Natural killer cell (primary cell): ENCODE measurements around the gene TAF3. TPM values are rescaled to one million over a fixed set of nuclear protein-coding genes. Genes with fewer than 3 reads are reported as not detected.

Experiments
- ATAC-seq, 3 donors: fragments of 150-1000 bp in 2 of 3; fragments of 200-7000 bp in 1 of 3; cut with Tn5 transposase; 1 replicate in 1 of 3; 2 replicates in 2 of 3; pipeline ENCODE4 v1.10.0; 2021; ENCODE audit warnings: mild to moderate bottlenecking in 2 of 3, moderate library complexity in 2 of 3
- DNase-seq, 2 donors: peaks; one replicate each; pipeline versions ENCODE4 v3.0.0 to v3.0.0-alpha.2; 2013 to 2021; ENCODE audit warnings: mixed read lengths in 1 of 2
- H3K27ac ChIP-seq: one replicate; pipeline ENCODE4 v1.5.1; 2013; ENCODE audit warnings: mild to moderate bottlenecking, low read length
- H3K27me3 ChIP-seq: one replicate; pipeline ENCODE4 v1.6.1; 2013; ENCODE audit warnings: low read length; ENCODE audit not compliant: control insufficient read depth, insufficient read depth
- H3K36me3 ChIP-seq: one replicate; pipeline ENCODE4 v1.6.1; 2013; ENCODE audit warnings: low read length; ENCODE audit not compliant: control insufficient read depth, insufficient read depth
- H3K4me1 ChIP-seq: one replicate; pipeline ENCODE4 v1.6.1; 2013; ENCODE audit warnings: low read length; ENCODE audit not compliant: control insufficient read depth, insufficient read depth
- H3K4me3 ChIP-seq: one replicate; pipeline ENCODE4 v1.5.1; 2013; ENCODE audit warnings: low read length
- H3K9me3 ChIP-seq: one replicate; pipeline ENCODE4 v1.6.1; 2013; ENCODE audit warnings: low read length; ENCODE audit not compliant: control insufficient read depth, insufficient read depth
- H3K27ac Mint-ChIP-seq, 2 donors: one replicate each; pipeline ENCODE4 v1.8.0; 2022; ENCODE audit warnings: mild to moderate bottlenecking in 2 of 2, mixed read lengths in 2 of 2, moderate library complexity in 1 of 2
- H3K27me3 Mint-ChIP-seq, 2 donors: one replicate each; pipeline ENCODE4 v1.8.0; 2022; ENCODE audit warnings: low read depth in 2 of 2, mixed read lengths in 2 of 2
- H3K36me3 Mint-ChIP-seq: one replicate; pipeline ENCODE4 v1.8.0; 2022; ENCODE audit warnings: mixed read lengths
- H3K4me1 Mint-ChIP-seq, 2 donors: one replicate each; pipeline ENCODE4 v1.8.0; 2022; ENCODE audit warnings: mixed read lengths in 2 of 2
- H3K4me3 Mint-ChIP-seq: one replicate; pipeline ENCODE4 v1.8.0; 2022; ENCODE audit warnings: mild to moderate bottlenecking, moderate library complexity, mixed read lengths
- H3K9me3 Mint-ChIP-seq, 2 donors: one replicate each; pipeline ENCODE4 v1.8.0; 2022; ENCODE audit warnings: mixed read lengths in 2 of 2
- CTCF ChIP-seq: fragments of 200-600 bp; IDR thresholded peaks from one replicate; pipeline ENCODE4 v1.8.0; 2022; ENCODE audit warnings: antibody characterized with exemption
- WGBS: methylation state at CpG from one replicate; pipeline ENCODE4 v1.1.7; 2013; ENCODE audit warnings: missing lambda C conversion rate; ENCODE audit not compliant: insufficient coverage; 5-methylcytosine and 5-hydroxymethylcytosine counted together
- intact Hi-C: fragments of 100-400 bp; cut with micrococcal nuclease; formaldehyde crosslinking; loops from one replicate; pipeline ENCODE4 v1.14.2; 2022
- total RNA-seq, 4 donors: library from RNA; stranded (reverse); fragments of 120-200 nt in 1 of 4; gene quantifications; one replicate each; pipeline versions ENCODE4 v1.2.3 to v1.2.4, GENCODE V29; 2013 to 2022

TAF3 gene
- total RNA-seq, 3 donors from 2014 or later (not counting 1 experiment from before 2014, with no cell fraction given): 14.5 to 17.0 (median 15.6) TPM

- Mint-ChIP-seq H3K36me3 (peaks cover 10% of the 10 kb centered on the region), H3K4me1 (peaks cover 80 to 82% of the 10 kb centered on the region in 2 donors), H3K9me3 (no peaks in the 10 kb centered on the region), H3K4me3 (peak overlapping the region; percentile 96), H3K27ac (peak overlapping the region; percentile 86 to 98), H3K27me3 (no peaks in the 10 kb centered on the region)
- Histone ChIP-seq H3K27ac (peak overlapping the region; percentile 83), H3K9me3 (no peaks in the 10 kb centered on the region), H3K4me3 (peak overlapping the region; percentile 29), H3K4me1 (peaks cover 72% of the 10 kb centered on the region), H3K27me3 (no peaks in the 10 kb centered on the region), H3K36me3 (peaks cover 36% of the 10 kb centered on the region)
- intact Hi-C loops: no loop called here
- no peak for TF ChIP-seq CTCF
- peak in 1 of 2 donors; percentile 82 for DNase-seq
- ATAC-seq: peak in 1 of 3 donors; percentile 6
- 5% methylated on average over 10 of the region's 15 CpGs for WGBS
These were observed 241.9 kb downstream of the TAF3 start for GRCh38 chr10:8060010-8060703.

- peaks cover 76% of the 10 kb centered on the region for H3K4me1 ChIP-seq
- H3K36me3 Mint-ChIP-seq: peaks cover 13% of the 10 kb centered on the region
These were observed 242.4 kb downstream of the TAF3 start for GRCh38 chr10:8060704-8061121.

GRCh38 chr10:8061274-8062211 is 243.2 kb downstream of the TAF3 start:
- peak overlapping the region; percentile 83 for H3K27ac ChIP-seq
- peak overlapping the region; percentile 96 for H3K4me3 Mint-ChIP-seq
- peaks cover 21% of the 10 kb centered on the region for H3K36me3 Mint-ChIP-seq
- no peaks in the 10 kb centered on the region for H3K9me3 Mint-ChIP-seq
- no peak for TF ChIP-seq CTCF
- WGBS: 17% methylated on average over 17 of the region's 17 CpGs
- H3K27ac Mint-ChIP-seq: peak overlapping the region; percentile 86 to 98
- ATAC-seq: peak; percentile 62 to 83 (median 76)
- intact Hi-C loops: no loop called here
- H3K27me3 Mint-ChIP-seq: no peaks in the 10 kb centered on the region
- H3K4me1 ChIP-seq: peaks cover 76% of the 10 kb centered on the region
- H3K9me3 ChIP-seq: no peaks in the 10 kb centered on the region
- peak overlapping the region; percentile 29 for H3K4me3 ChIP-seq
- peaks cover 89 to 90% of the 10 kb centered on the region in 2 donors for H3K4me1 Mint-ChIP-seq
- peak; percentile 60 to 85 for DNase-seq
- H3K36me3 ChIP-seq: peaks cover 45% of the 10 kb centered on the region
- H3K27me3 ChIP-seq: no peaks in the 10 kb centered on the region

More at GRCh38 chr10:8060704-8061121, 242.4 kb downstream of the TAF3 start:
- H3K4me1 Mint-ChIP-seq: peaks cover 84 to 85% of the 10 kb centered on the region in 2 donors
- no peaks in the 10 kb centered on the region for H3K27me3 Mint-ChIP-seq
- peaks cover 36% of the 10 kb centered on the region for H3K36me3 ChIP-seq
- TF ChIP-seq CTCF: no peak
- H3K9me3 ChIP-seq: no peaks in the 10 kb centered on the region
- peak overlapping the region; percentile 29 for H3K4me3 ChIP-seq
- intact Hi-C loops: no loop called here
- peak in 1 of 2 donors; percentile 56 for DNase-seq
- H3K4me3 Mint-ChIP-seq: peak overlapping the region; percentile 96
- peak overlapping the region; percentile 83 for H3K27ac ChIP-seq
- H3K9me3 Mint-ChIP-seq: no peaks in the 10 kb centered on the region
- WGBS: 0% methylated on average over 1 of the region's 10 CpGs
- no peak for ATAC-seq
- no peaks in the 10 kb centered on the region for H3K27me3 ChIP-seq
- H3K27ac Mint-ChIP-seq: peak overlapping the region; percentile 86 to 98
